Activated CD8-positive, alpha-beta T cell treated with anti-CD3 and anti-CD28 coated beads, Interleukin-2, amount 10 ng/mL, durations not matched to agents 7 days and 5 days (primary cell): ENCODE measurements around the gene ZEB2. TPM values are rescaled to one million over a fixed set of nuclear protein-coding genes. Genes with fewer than 3 reads are reported as not detected.

ENCODE experiments used
- ATAC-seq: fragments of 150-1000 bp; cut with Tn5 transposase; one replicate; pipeline ENCODE4 v1.10.0; 2021; ENCODE audit warnings: moderate library complexity
- CTCF ChIA-PET: fragments of 350-600 bp; sonication (Branson Sonifier 250); formaldehyde crosslinking; loops from one replicate; lab custom pipeline; 2021; ENCODE audit warnings: antibody characterized with exemption; lab: Charles Lee
- POLR2A ChIA-PET: fragments of 350-600 bp; sonication (Branson Sonifier 250); formaldehyde crosslinking; loops from one replicate; lab custom pipeline; 2021; ENCODE audit warnings: antibody characterized with exemption; lab: Charles Lee
- DNase-seq: peaks from one replicate; pipeline ENCODE4 v3.0.0-alpha.2; 2020
- H3K27ac Mint-ChIP-seq: one replicate; pipeline ENCODE4 v1.8.0; 2021; ENCODE audit warnings: mild to moderate bottlenecking, mixed read lengths
- H3K27me3 Mint-ChIP-seq: one replicate; pipeline ENCODE4 v1.8.0; 2021; ENCODE audit warnings: low read depth, mixed read lengths
- H3K36me3 Mint-ChIP-seq: one replicate; pipeline ENCODE4 v1.8.0; 2021; ENCODE audit warnings: low read depth, mixed read lengths
- H3K4me1 Mint-ChIP-seq: one replicate; pipeline ENCODE4 v1.8.0; 2021; ENCODE audit warnings: low read depth, mixed read lengths
- H3K4me3 Mint-ChIP-seq: one replicate; pipeline ENCODE4 v1.8.0; 2021; ENCODE audit warnings: mild to moderate bottlenecking, mixed read lengths
- H3K9me3 Mint-ChIP-seq: one replicate; pipeline ENCODE4 v1.8.0; 2022; ENCODE audit warnings: mixed read lengths; ENCODE audit not compliant: insufficient read depth
- total RNA-seq, 2 experiments: library from RNA; stranded (reverse); gene quantifications; one replicate each; pipeline ENCODE4 v1.2.3, GENCODE V29; 2021

The ZEB2 gene
- total RNA-seq, 2 experiments from 2014 or later: 4.0 to 5.7 TPM

- no peak overlapping the region for H3K4me3 Mint-ChIP-seq
- ChIA-PET POLR2A (no interaction called here), CTCF (no interaction called here)
- H3K27me3 Mint-ChIP-seq: no peaks in the 10 kb centered on the region
- ATAC-seq (no peak), DNase-seq (no peak)
- H3K4me1 Mint-ChIP-seq: peaks cover 4% of the 10 kb centered on the region
- H3K36me3 Mint-ChIP-seq: peaks cover 12% of the 10 kb centered on the region
- no peak overlapping the region for H3K27ac Mint-ChIP-seq
- H3K9me3 Mint-ChIP-seq: no peaks in the 10 kb centered on the region
Observed at GRCh38 chr2:144404586-144405314, 115.2 kb downstream of the ZEB2 start.

GRCh38 chr2:144403933-144404332 is 116.0 kb downstream of the ZEB2 start:
- DNase-seq: no peak
- Mint-ChIP-seq H3K27ac (no peak overlapping the region), H3K36me3 (peaks cover 18% of the 10 kb centered on the region), H3K4me1 (peaks cover 4% of the 10 kb centered on the region), H3K4me3 (no peak overlapping the region), H3K27me3 (no peaks in the 10 kb centered on the region), H3K9me3 (no peaks in the 10 kb centered on the region)
- ChIA-PET POLR2A (no interaction called here), CTCF (no interaction called here)
- no peak for ATAC-seq

- Mint-ChIP-seq H3K4me1 (peaks cover 4% of the 10 kb centered on the region), H3K36me3 (peaks cover 18% of the 10 kb centered on the region), H3K27ac (no peak overlapping the region), H3K4me3 (no peak overlapping the region), H3K27me3 (no peaks in the 10 kb centered on the region), H3K9me3 (no peaks in the 10 kb centered on the region)
- DNase-seq: no peak
- CTCF ChIA-PET: no interaction called here
- ATAC-seq: no peak
- POLR2A ChIA-PET: no interaction called here
Observed at GRCh38 chr2:144402251-144402650, 117.7 kb downstream of the ZEB2 start.

GRCh38 chr2:144401036-144401435 is 118.9 kb downstream of the ZEB2 start:
- H3K9me3 Mint-ChIP-seq: no peaks in the 10 kb centered on the region
- H3K27ac Mint-ChIP-seq: no peak overlapping the region

GRCh38 chr2:144396318-144396717 is 123.6 kb downstream of the ZEB2 start:
- Mint-ChIP-seq H3K9me3 (no peaks in the 10 kb centered on the region), H3K27ac (no peak overlapping the region), H3K27me3 (no peaks in the 10 kb centered on the region), H3K4me1 (peaks cover 5% of the 10 kb centered on the region), H3K36me3 (peaks cover 19% of the 10 kb centered on the region), H3K4me3 (no peak overlapping the region)
- ChIA-PET CTCF (no interaction called here), POLR2A (no interaction called here)
- DNase-seq (no peak), ATAC-seq (no peak)

More at GRCh38 chr2:144401036-144401435, 118.9 kb downstream of the ZEB2 start:
- Mint-ChIP-seq H3K4me1 (peaks cover 9% of the 10 kb centered on the region), H3K36me3 (peaks cover 18% of the 10 kb centered on the region), H3K4me3 (no peak overlapping the region), H3K27me3 (no peaks in the 10 kb centered on the region)
- ChIA-PET CTCF (no interaction called here), POLR2A (no interaction called here)
- ATAC-seq: no peak
- DNase-seq: no peak

- ChIA-PET CTCF (no interaction called here), POLR2A (no interaction called here)
- ATAC-seq: no peak
- no peaks in the 10 kb centered on the region for H3K9me3 Mint-ChIP-seq
- no peak for DNase-seq
- peaks cover 5% of the 10 kb centered on the region for H3K27me3 Mint-ChIP-seq
- H3K4me1 Mint-ChIP-seq: no peaks in the 10 kb centered on the region
- H3K36me3 Mint-ChIP-seq: peaks cover 10% of the 10 kb centered on the region
- H3K4me3 Mint-ChIP-seq: no peak overlapping the region
- no peak overlapping the region for H3K27ac Mint-ChIP-seq
Observed at GRCh38 chr2:144390424-144391020, 129.4 kb downstream of the ZEB2 start.

GRCh38 chr2:144389930-144390311 is 130.0 kb downstream of the ZEB2 start:
- H3K4me1 Mint-ChIP-seq: no peaks in the 10 kb centered on the region
- no peak overlapping the region for H3K27ac Mint-ChIP-seq
- ChIA-PET CTCF (no interaction called here), POLR2A (no interaction called here)
- peaks cover 10% of the 10 kb centered on the region for H3K36me3 Mint-ChIP-seq
- ATAC-seq (no peak), DNase-seq (no peak)
- no peaks in the 10 kb centered on the region for H3K9me3 Mint-ChIP-seq
- no peak overlapping the region for H3K4me3 Mint-ChIP-seq
- H3K27me3 Mint-ChIP-seq: peaks cover 5% of the 10 kb centered on the region

GRCh38 chr2:144389151-144389929 is 130.6 kb downstream of the ZEB2 start:
- H3K27ac Mint-ChIP-seq: no peak overlapping the region
- no peak for DNase-seq
- ChIA-PET CTCF (no interaction called here), POLR2A (no interaction called here)
- no peaks in the 10 kb centered on the region for H3K9me3 Mint-ChIP-seq
- peaks cover 10% of the 10 kb centered on the region for H3K36me3 Mint-ChIP-seq
- ATAC-seq: no peak
- H3K27me3 Mint-ChIP-seq: peaks cover 5% of the 10 kb centered on the region
- H3K4me1 Mint-ChIP-seq: no peaks in the 10 kb centered on the region
- H3K4me3 Mint-ChIP-seq: no peak overlapping the region

GRCh38 chr2:144385381-144385780 is 134.5 kb downstream of the ZEB2 start:
- no peak for ATAC-seq
- ChIA-PET POLR2A (no interaction called here), CTCF (no interaction called here)
- Mint-ChIP-seq H3K9me3 (no peaks in the 10 kb centered on the region), H3K36me3 (peaks cover 4% of the 10 kb centered on the region), H3K27ac (no peak overlapping the region), H3K27me3 (peaks cover 12% of the 10 kb centered on the region), H3K4me1 (peaks cover 25% of the 10 kb centered on the region), H3K4me3 (no peak overlapping the region)
- DNase-seq: no peak

GRCh38 chr2:144383571-144384100 is 136.3 kb downstream of the ZEB2 start:
- DNase-seq (no peak), ATAC-seq (no peak)
- H3K27ac Mint-ChIP-seq: no peak overlapping the region
- CTCF ChIA-PET: no interaction called here
- H3K36me3 Mint-ChIP-seq: peaks cover 5% of the 10 kb centered on the region
- peaks cover 16% of the 10 kb centered on the region for H3K27me3 Mint-ChIP-seq
- H3K9me3 Mint-ChIP-seq: no peaks in the 10 kb centered on the region
- POLR2A ChIA-PET: interaction anchor here (0.6 kb wide), 1 partner anchor 101 kb away, joined by 3 read pairs; no protein-coding TSS in a partner anchor
- H3K4me1 Mint-ChIP-seq: peaks cover 25% of the 10 kb centered on the region
- H3K4me3 Mint-ChIP-seq: no peak overlapping the region

GRCh38 chr2:144382849-144383248 is 137.1 kb downstream of the ZEB2 start:
- ChIA-PET POLR2A (interaction anchor here (0.6 kb wide), 1 partner anchor 11 kb away, joined by 3 read pairs; no protein-coding TSS in a partner anchor), CTCF (no interaction called here)
- peaks cover 17% of the 10 kb centered on the region for H3K27me3 Mint-ChIP-seq
- H3K27ac Mint-ChIP-seq: peak overlapping the region; percentile 37
- H3K4me1 Mint-ChIP-seq: peaks cover 25% of the 10 kb centered on the region
- peak; percentile 72 for DNase-seq
- no peak overlapping the region for H3K4me3 Mint-ChIP-seq
- peaks cover 4% of the 10 kb centered on the region for H3K36me3 Mint-ChIP-seq
- no peaks in the 10 kb centered on the region for H3K9me3 Mint-ChIP-seq
- ATAC-seq: peak; percentile 97

GRCh38 chr2:144381716-144382115 is 138.2 kb downstream of the ZEB2 start:
- DNase-seq (no peak), ATAC-seq (no peak)
- H3K27me3 Mint-ChIP-seq: peaks cover 20% of the 10 kb centered on the region
- peaks cover 4% of the 10 kb centered on the region for H3K36me3 Mint-ChIP-seq
- ChIA-PET POLR2A (no interaction called here), CTCF (no interaction called here)
- no peaks in the 10 kb centered on the region for H3K9me3 Mint-ChIP-seq
- peaks cover 25% of the 10 kb centered on the region for H3K4me1 Mint-ChIP-seq
- H3K27ac Mint-ChIP-seq: no peak overlapping the region
- no peak overlapping the region for H3K4me3 Mint-ChIP-seq
